LNCAP (cell line): ENCODE data around the gene NPEPPS.
"Not testable (repeated sequence)": the region's sequence is repeated elsewhere in the genome, so short reads cannot be mapped to it uniquely, and the experiment has no call there.

Source experiments
- TF ChIP-seq, protein P1 (sequence below): fragments of 450-650 bp; IDR thresholded peaks from 2 replicates; pipeline ENCODE4 v1.5.1; 2017; ENCODE audit warnings: mild to moderate bottlenecking

NPEPPS gene, protein sequence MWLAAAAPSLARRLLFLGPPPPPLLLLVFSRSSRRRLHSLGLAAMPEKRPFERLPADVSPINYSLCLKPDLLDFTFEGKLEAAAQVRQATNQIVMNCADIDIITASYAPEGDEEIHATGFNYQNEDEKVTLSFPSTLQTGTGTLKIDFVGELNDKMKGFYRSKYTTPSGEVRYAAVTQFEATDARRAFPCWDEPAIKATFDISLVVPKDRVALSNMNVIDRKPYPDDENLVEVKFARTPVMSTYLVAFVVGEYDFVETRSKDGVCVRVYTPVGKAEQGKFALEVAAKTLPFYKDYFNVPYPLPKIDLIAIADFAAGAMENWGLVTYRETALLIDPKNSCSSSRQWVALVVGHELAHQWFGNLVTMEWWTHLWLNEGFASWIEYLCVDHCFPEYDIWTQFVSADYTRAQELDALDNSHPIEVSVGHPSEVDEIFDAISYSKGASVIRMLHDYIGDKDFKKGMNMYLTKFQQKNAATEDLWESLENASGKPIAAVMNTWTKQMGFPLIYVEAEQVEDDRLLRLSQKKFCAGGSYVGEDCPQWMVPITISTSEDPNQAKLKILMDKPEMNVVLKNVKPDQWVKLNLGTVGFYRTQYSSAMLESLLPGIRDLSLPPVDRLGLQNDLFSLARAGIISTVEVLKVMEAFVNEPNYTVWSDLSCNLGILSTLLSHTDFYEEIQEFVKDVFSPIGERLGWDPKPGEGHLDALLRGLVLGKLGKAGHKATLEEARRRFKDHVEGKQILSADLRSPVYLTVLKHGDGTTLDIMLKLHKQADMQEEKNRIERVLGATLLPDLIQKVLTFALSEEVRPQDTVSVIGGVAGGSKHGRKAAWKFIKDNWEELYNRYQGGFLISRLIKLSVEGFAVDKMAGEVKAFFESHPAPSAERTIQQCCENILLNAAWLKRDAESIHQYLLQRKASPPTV

DNA sequence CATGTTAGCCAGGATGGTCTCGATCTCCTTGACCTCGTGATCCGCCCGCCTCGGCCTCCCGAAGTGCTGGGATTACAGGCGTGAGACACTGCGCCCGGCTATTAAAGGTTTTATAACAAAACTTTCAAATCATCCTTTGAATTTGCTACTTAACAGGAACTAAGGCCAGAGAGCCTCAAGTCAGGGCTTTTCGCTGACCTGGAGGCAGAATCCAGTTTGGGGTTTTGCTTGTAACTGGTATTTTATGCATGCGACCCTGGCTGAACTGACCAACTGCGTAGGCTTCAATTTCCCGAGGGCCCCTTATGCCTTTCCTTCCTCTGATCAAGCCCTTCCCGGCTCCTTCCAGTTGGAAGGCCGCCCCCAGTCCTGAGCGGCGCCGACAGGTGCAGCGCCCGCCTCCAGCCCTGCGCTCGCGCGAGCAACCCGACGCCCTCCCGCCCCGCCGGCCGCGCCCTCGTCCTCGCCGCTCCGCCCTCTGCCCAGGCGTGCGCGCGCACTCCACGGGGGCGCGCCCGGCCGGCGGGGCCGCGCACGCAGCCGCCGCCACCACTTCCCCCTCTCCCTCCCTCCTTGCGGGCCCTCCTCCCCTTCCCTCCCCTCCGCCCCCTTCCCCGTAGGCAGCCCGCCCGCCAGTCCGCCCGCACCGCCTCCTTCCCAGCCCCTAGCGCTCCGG, at the start of gene NPEPPS:
Gene NPEPPS (plus strand): TSS at position 552 of the 676 bp plus-strand sequence. CDS start 193 bp downstream, outside the sequence.
- TF ChIP-seq, protein P1, sequence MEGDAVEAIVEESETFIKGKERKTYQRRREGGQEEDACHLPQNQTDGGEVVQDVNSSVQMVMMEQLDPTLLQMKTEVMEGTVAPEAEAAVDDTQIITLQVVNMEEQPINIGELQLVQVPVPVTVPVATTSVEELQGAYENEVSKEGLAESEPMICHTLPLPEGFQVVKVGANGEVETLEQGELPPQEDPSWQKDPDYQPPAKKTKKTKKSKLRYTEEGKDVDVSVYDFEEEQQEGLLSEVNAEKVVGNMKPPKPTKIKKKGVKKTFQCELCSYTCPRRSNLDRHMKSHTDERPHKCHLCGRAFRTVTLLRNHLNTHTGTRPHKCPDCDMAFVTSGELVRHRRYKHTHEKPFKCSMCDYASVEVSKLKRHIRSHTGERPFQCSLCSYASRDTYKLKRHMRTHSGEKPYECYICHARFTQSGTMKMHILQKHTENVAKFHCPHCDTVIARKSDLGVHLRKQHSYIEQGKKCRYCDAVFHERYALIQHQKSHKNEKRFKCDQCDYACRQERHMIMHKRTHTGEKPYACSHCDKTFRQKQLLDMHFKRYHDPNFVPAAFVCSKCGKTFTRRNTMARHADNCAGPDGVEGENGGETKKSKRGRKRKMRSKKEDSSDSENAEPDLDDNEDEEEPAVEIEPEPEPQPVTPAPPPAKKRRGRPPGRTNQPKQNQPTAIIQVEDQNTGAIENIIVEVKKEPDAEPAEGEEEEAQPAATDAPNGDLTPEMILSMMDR: not testable (repeated sequence)

DNA sequence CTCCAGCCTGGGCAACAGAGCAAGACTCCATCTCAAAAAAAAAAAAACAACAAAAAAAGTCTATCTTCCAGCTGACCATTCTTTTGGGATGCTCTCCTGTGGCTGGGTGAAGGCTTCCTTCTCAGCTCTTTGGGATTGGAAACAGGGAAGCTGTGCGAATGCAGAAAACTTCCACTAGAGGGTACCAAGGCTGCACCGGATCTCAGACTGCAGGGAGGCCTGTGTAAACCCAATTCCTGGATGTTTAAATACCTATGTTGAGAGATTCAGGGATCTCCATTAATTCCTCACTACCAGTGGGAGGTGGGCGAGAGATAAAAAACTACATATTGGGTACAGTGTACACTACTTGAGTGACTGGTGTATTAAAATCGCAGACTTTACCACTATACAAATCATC, 30.3 kb upstream of the NPEPPS start:
- TF ChIP-seq, protein P1: peak; percentile 43

DNA sequence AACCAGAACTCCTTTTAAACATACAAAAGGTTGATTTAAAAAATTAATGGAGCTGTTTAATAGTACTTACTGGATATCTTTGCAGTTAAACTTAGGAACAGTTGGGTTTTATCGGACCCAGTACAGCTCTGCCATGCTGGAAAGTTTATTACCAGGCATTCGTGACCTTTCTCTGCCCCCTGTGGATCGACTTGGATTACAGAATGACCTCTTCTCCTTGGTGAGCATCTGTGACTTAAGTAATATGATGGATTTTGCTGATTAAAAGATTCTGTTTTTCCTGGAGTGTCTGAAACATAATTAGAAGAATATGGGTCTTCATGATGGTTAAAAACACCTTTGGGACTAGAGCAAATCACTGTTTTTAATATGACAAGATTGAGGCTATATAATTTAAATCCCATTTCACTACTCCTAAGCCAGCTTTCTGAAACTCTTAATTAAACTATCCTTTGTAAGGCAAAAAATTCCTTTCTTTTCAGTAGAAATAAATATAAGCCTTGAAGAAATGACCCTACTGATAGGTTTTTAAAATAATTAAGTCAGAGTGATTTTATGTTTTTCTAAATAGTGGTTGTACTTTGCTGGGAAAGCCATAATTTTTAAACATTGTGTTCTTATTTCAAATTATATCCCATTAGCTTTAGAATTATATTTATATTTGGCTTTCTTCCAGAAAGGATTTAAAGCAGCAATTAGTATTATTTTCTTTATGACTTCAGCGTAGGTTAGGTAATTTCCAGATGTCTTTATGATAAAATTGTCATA, 73.1 kb downstream of the NPEPPS start:
- TF ChIP-seq, protein P1: no peak

DNA sequence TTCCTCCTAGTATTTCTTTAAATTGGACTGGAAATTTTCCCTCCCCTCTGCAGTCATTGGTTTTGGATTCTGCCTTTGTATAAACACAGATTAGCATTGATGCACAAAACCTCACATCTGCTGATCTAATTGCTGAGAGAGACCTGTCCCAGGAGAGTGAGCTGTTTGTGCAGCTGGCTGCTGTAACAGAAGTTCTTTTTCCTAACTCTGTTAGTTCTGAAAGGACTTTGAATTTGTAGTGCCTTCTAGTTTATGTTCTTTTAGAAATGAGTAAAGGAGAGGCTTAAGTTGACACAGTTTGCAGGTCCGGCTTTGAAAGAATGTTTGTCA, 73.7 kb downstream of the NPEPPS start:
- TF ChIP-seq, protein P1: no peak

DNA sequence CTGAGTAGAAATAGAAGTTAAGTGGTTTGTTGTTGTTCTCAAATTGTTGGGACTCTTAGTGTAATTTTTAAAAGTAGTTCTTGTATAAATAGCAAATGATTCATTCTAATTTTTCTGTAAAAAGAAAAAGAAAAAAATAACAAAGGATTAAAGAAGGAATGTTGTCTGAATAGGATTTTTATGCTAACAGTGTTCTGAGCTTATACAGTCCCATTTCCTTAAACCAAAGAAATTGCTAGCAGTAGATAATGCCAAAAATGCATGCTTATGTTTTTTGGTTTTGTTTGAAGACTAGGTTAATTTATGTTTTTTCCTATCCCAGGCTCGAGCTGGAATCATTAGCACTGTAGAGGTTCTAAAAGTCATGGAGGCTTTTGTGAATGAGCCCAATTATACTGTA, 74.1 kb downstream of the NPEPPS start:
- TF ChIP-seq, protein P1: no peak

DNA sequence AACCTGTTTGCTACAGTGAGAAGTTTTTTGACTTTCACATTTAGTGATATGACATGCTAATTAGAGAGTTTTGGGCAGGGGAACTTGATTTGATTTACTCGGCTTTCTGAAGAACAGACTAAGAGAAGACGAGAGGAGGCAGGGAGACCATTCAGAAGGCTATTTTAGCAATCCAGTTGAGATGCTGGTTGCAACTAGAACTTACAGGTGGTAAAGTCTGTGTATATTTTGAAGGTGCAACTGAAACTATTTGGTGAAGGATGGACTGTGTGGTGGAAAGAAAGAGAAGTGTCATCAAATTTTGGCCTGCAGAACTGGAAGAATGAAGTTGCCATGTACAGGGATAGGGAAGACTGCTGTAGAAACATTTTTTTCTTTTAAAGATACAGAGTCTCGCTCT, 76.6 kb downstream of the NPEPPS start:
- TF ChIP-seq, protein P1: no peak
